ENCODE data around the gene CD86. TPM values are rescaled to one million over a fixed set of nuclear protein-coding genes. Genes with fewer than 3 reads are reported as not detected.

CD86 gene
- total RNA-seq, 1 donor from 2014 or later = 29.5 TPM

- TF ChIP-seq CTCF (IDR thresholded peaks at IDR 0.05) = no peak
- H3K4me1 ChIP-seq = peaks cover 18% of the 10 kb centered on the region
- no peaks in the 10 kb centered on the region for H3K27me3 ChIP-seq (ENCODE audit: low read depth)
- H3K9me3 ChIP-seq = no peaks in the 10 kb centered on the region
- ATAC-seq (no peak), DNase-seq (no peak)
- no peak overlapping the region for H3K27ac ChIP-seq
- no peak overlapping the region for H3K4me3 ChIP-seq
- H3K36me3 ChIP-seq = no peaks in the 10 kb centered on the region
- intact Hi-C loops (cut with DNase I) = no loop called here
Observed at GRCh38 chr3:122078235-122078935, 23.2 kb downstream of the CD86 start.

GRCh38 chr3:122079524-122080206 is 24.5 kb downstream of the CD86 start:
- ATAC-seq = no peak
- no peaks in the 10 kb centered on the region for H3K36me3 ChIP-seq
- H3K27ac ChIP-seq = no peak overlapping the region
- H3K27me3 ChIP-seq (ENCODE audit: low read depth) = no peaks in the 10 kb centered on the region
- no peak for TF ChIP-seq CTCF (IDR thresholded peaks at IDR 0.05)
- peaks cover 18% of the 10 kb centered on the region for H3K4me1 ChIP-seq
- H3K4me3 ChIP-seq = no peak overlapping the region
- no peaks in the 10 kb centered on the region for H3K9me3 ChIP-seq
- DNase-seq = no peak
- intact Hi-C loops (cut with DNase I) = no loop called here

- intact Hi-C loops (cut with DNase I) = no loop called here
- DNase-seq (no peak), ATAC-seq (no peak)
- Histone ChIP-seq H3K9me3 (no peaks in the 10 kb centered on the region), H3K27me3 (ENCODE audit: low read depth) (no peaks in the 10 kb centered on the region), H3K4me1 (peaks cover 18% of the 10 kb centered on the region), H3K36me3 (no peaks in the 10 kb centered on the region), H3K27ac (no peak overlapping the region), H3K4me3 (no peak overlapping the region)
- TF ChIP-seq CTCF (IDR thresholded peaks at IDR 0.05) = no peak
Observed at GRCh38 chr3:122080207-122080587, 25.0 kb downstream of the CD86 start.

GRCh38 chr3:122081543-122082247 is 26.5 kb downstream of the CD86 start:
- H3K4me3 ChIP-seq = no peak overlapping the region
- H3K9me3 ChIP-seq = no peaks in the 10 kb centered on the region
- ATAC-seq (no peak), DNase-seq (no peak)
- no peaks in the 10 kb centered on the region for H3K27me3 ChIP-seq (ENCODE audit: low read depth)
- H3K36me3 ChIP-seq = no peaks in the 10 kb centered on the region
- H3K27ac ChIP-seq = no peak overlapping the region
- intact Hi-C loops (cut with DNase I) = no loop called here
- H3K4me1 ChIP-seq = peaks cover 11% of the 10 kb centered on the region
- TF ChIP-seq CTCF (IDR thresholded peaks at IDR 0.05) = no peak

GRCh38 chr3:122082357-122082756 is 27.2 kb downstream of the CD86 start:
- no peak for DNase-seq
- no peak for TF ChIP-seq CTCF (IDR thresholded peaks at IDR 0.05)
- H3K27me3 ChIP-seq (ENCODE audit: low read depth) = no peaks in the 10 kb centered on the region
- no peak overlapping the region for H3K4me3 ChIP-seq
- H3K36me3 ChIP-seq = no peaks in the 10 kb centered on the region
- no peak overlapping the region for H3K27ac ChIP-seq
- intact Hi-C loops (cut with DNase I) = no loop called here
- no peaks in the 10 kb centered on the region for H3K9me3 ChIP-seq
- peaks cover 6% of the 10 kb centered on the region for H3K4me1 ChIP-seq
- ATAC-seq = no peak

Measured in lower lobe of right lung (tissue), 2 donors.